ENCODE results near the gene ATAD3B. TPM values are rescaled to one million over a fixed set of nuclear protein-coding genes. Genes with fewer than 3 reads are reported as not detected.

Gene ATAD3B
- total and polyA plus RNA-seq, 2 donors (not counting 3 experiments of a cell fraction or from before 2014, with no cell fraction given): 20.5 to 48.2 TPM

GRCh38 chr1:1538334-1538733, 66.8 kb downstream of the ATAD3B start:
- H3K36me3 ChIP-seq (ENCODE audit: control insufficient read depth in 2 of 2, extremely low read depth in 1 of 2, insufficient read depth in 2 of 2, low read length in 2 of 2): peaks cover 0 to 10% of the 10 kb centered on the region in 2 experiments
- DNase-seq (ENCODE audit: low read depth, low spot score) (no peak), FAIRE-seq (no peak)
- H3K4me1 ChIP-seq (ENCODE audit: control insufficient read depth, extremely low read depth, insufficient read depth, low read length): peaks cover 14% of the 10 kb centered on the region
- H3K27ac ChIP-seq (ENCODE audit: insufficient read depth, low read depth, low read length): no peak overlapping the region
- CTCF ChIA-PET: no interaction called here
- POLR2A ChIA-PET: no interaction called here
- no peak overlapping the region for H2AFZ ChIP-seq (ENCODE audit: low read depth, low read length)
- no TSS peak for BruUV-seq (replicated peaks)
- H3K9ac ChIP-seq (replicated peaks; ENCODE audit: extremely low read depth, insufficient read depth, low read length): no peak overlapping the region
- no peaks in the 10 kb centered on the region for H4K20me1 ChIP-seq (replicated peaks; ENCODE audit: control insufficient read depth, extremely low read depth, insufficient read depth, low read length)
- intact Hi-C loops (cut with micrococcal nuclease) (no loop called here), dilution Hi-C loops (cut with MboI; ENCODE audit: extremely low pct_ligation_motif_present, low sequenced_read_pairs) (no loop called here)
- H3K4me2 ChIP-seq (ENCODE audit: insufficient read depth, low read length): no peak overlapping the region
- no peaks in the 10 kb centered on the region for H3K9me1 ChIP-seq (replicated peaks; ENCODE audit: control insufficient read depth, extremely low read depth, insufficient read depth, low read length)
- TF ChIP-seq MAX (IDR thresholded peaks at IDR 0.05; ENCODE audit: insufficient read depth, insufficient read length) (no peak), GATA2 (IDR thresholded peaks at IDR 0.05; ENCODE audit: insufficient read depth, insufficient read length, low read depth, low read length) (no peak), POLR2AphosphoS5 (IDR thresholded peaks at IDR 0.05; ENCODE audit: insufficient read depth, low read depth, low read length) (no peak), CTCF (IDR thresholded peaks at IDR 0.05; ENCODE audit: extremely low read depth in 1 of 2, insufficient read depth in 1 of 2, low read depth in 1 of 2, low read length in 2 of 2) (no peak), JUN (IDR thresholded peaks at IDR 0.05; ENCODE audit: borderline replicate concordance, insufficient read depth, insufficient read length, low read depth) (no peak), EZH2 (IDR thresholded peaks at IDR 0.05; ENCODE audit: borderline replicate concordance, low read depth, low read length, severe bottlenecking) (no peak), MYC (IDR thresholded peaks at IDR 0.05; ENCODE audit: low read depth, low read length) (no peak), POLR2A (IDR thresholded peaks at IDR 0.05; ENCODE audit: low read depth, low read length) (no peak), FOS (IDR thresholded peaks at IDR 0.05; ENCODE audit: borderline replicate concordance, insufficient read depth, low read length) (no peak)
- peaks cover 7% of the 10 kb centered on the region for H3K79me2 ChIP-seq (ENCODE audit: control insufficient read depth, insufficient read depth, low read length)
- H3K27me3 ChIP-seq (ENCODE audit: control insufficient read depth in 2 of 2, insufficient read depth in 2 of 2, low read length in 2 of 2): no peaks in the 10 kb centered on the region
- H3K9me3 ChIP-seq (replicated peaks; ENCODE audit: control insufficient read depth, insufficient read depth, low read length): no peaks in the 10 kb centered on the region
- H3K4me3 ChIP-seq (replicated peaks in 1 of 3; ENCODE audit: insufficient read depth in 1 of 3, low read depth in 1 of 3, low read length in 3 of 3): no peak overlapping the region
